Activated T-cell treated with anti-CD3 and anti-CD28 coated beads, Interleukin-2, amount 50 U/mL, for 24 hours (primary cell): ENCODE measurements around the gene ABHD17C.
"Not testable (repeated sequence)": the region's sequence is repeated elsewhere in the genome, so short reads cannot be mapped to it uniquely, and the experiment has no call there.

Source experiments
- DNase-seq: peaks from one replicate; pipeline ENCODE4 v3.0.0-alpha.2; 2020
- H3K27ac Mint-ChIP-seq: 2 replicates; pipeline ENCODE4 v1.8.0; 2020; ENCODE audit warnings: mild to moderate bottlenecking, mixed read lengths
- H3K27me3 Mint-ChIP-seq: 2 replicates; pipeline ENCODE4 v1.8.0; 2020; ENCODE audit warnings: mixed read lengths
- H3K36me3 Mint-ChIP-seq: 2 replicates; pipeline ENCODE4 v1.8.0; 2020; ENCODE audit warnings: low read depth, mixed read lengths
- H3K4me1 Mint-ChIP-seq: 2 replicates; pipeline ENCODE4 v1.8.0; 2020; ENCODE audit warnings: low read depth, mixed read lengths
- H3K4me3 Mint-ChIP-seq: 2 replicates; pipeline ENCODE4 v1.8.0; 2020; ENCODE audit warnings: mild to moderate bottlenecking, moderate library complexity, mixed read lengths
- H3K9me3 Mint-ChIP-seq: 2 replicates; pipeline ENCODE4 v1.8.0; 2020; ENCODE audit warnings: mixed read lengths

The ABHD17C gene

DNA sequence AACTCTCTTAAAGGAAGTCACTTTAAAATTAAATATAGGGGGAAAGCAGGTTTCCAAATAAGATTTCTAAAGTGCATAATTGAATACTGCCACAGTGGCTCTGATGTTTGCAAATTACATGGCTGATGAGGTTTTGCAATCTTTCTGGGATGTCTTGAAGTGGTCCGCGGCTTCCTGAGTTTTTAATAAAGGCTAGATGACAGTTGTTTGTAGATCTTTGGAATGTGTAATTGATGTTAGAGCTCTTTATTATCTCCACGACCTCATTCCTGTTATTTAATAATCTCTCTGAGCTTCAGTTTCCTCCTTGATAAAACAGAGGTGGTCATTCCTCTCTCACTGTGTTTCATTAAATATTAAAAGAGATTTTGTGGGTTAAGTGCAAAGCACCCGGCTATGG is 57.1 kb downstream of the ABHD17C start:
- H3K9me3 Mint-ChIP-seq: no peaks in the 10 kb centered on the region
- no peak overlapping the region for H3K4me3 Mint-ChIP-seq
- peaks cover 1% of the 10 kb centered on the region for H3K4me1 Mint-ChIP-seq
- H3K36me3 Mint-ChIP-seq: peaks cover 14% of the 10 kb centered on the region
- no peak for DNase-seq
- no peak overlapping the region for H3K27ac Mint-ChIP-seq
- H3K27me3 Mint-ChIP-seq: no peaks in the 10 kb centered on the region

DNA sequence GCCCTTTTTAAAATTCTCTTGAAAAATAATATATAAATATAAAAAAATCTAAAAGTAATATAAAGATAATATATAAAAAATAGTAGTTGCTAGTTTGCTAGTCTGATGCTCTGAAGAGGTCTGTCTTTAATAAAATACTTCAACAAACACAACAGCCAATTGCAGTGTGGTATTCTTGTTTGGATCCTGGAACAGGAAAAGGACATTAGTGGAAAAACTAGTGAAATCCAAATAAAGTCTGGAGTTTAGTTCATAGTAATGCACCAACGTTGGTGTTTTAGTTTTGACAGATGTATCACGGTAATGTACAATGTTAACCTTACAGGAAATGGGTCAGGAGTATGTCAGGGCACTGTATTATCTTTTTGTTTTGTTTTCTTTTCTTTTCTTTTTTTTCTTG is 58.1 kb downstream of the ABHD17C start:
- H3K27ac Mint-ChIP-seq: no peak overlapping the region

DNA sequence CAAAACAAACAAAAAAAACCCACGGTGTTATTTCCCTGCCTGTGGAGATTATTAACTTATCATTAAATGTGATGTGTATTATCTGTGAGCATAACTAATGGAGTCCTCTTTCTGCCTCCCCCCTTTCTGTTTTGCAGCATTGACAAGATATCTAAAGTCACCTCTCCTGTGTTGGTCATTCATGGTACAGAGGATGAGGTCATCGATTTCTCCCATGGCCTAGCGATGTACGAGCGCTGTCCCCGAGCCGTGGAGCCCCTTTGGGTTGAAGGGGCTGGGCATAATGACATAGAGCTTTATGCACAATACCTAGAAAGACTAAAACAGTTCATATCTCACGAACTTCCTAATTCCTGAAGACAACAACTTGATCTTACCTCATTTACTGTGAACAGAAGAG is 58.9 kb downstream of the ABHD17C start:
- Mint-ChIP-seq H3K27ac (no peak overlapping the region), H3K4me3 (no peak overlapping the region), H3K4me1 (peaks cover 1% of the 10 kb centered on the region), H3K27me3 (no peaks in the 10 kb centered on the region), H3K9me3 (no peaks in the 10 kb centered on the region), H3K36me3 (peaks cover 14% of the 10 kb centered on the region)
- DNase-seq: no peak

More for the DNA sequence above, 58.1 kb downstream of the ABHD17C start:
- H3K36me3 Mint-ChIP-seq: peaks cover 14% of the 10 kb centered on the region
- no peak for DNase-seq
- H3K4me1 Mint-ChIP-seq: peaks cover 1% of the 10 kb centered on the region
- no peak overlapping the region for H3K4me3 Mint-ChIP-seq
- H3K27me3 Mint-ChIP-seq: no peaks in the 10 kb centered on the region
- no peaks in the 10 kb centered on the region for H3K9me3 Mint-ChIP-seq

DNA sequence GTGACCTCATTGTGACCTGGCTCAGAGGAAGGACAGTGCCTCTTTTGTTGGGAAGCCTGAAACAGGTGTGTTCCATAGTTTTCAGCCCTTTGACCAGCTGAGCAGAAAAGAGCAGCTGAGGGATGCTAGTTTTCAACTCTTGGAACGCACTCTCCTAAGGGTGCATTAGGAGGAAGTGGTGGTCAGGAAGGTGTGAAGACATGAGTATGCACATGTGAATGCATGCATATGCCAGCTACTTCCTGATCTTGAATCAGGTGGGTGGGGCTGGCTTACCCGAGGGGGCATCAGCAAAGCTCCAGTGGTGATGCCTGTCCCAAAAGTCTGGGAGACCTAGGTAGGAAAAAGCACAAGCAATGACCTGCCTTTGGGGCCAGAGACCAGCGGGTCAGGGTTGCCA is 60.8 kb downstream of the ABHD17C start:
- DNase-seq: no peak
- Mint-ChIP-seq H3K4me3 (no peak overlapping the region), H3K9me3 (no peaks in the 10 kb centered on the region), H3K27me3 (no peaks in the 10 kb centered on the region), H3K4me1 (peaks cover 1% of the 10 kb centered on the region), H3K27ac (no peak overlapping the region), H3K36me3 (peaks cover under 1% of the 10 kb centered on the region)

DNA sequence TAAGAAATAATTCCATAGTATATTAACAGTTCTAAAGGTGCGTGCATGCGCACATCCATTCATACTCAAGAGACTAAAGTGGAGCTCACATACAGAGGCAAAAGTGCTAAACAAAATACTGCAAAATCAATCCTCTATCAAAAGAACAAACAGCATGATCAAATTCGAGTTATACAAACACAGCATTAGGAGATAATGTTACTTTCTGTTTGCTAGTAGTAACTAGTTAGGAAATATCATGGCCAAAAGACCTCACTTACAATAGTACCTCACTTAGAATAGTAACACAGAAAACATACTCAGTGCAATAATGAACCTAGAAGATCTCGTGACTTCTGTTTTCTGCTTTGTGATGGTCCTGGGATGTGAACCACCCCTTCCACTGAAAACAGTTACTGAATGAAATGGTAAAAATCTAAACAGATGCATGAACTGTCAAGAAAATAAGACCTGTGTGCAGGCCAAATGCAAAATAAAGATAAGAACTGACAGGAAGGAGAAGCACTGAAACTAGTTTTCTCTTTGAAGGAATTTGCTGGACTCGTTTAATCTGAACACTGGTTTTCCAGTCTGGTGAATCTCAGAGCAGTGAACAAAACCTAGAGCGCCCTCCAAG is 63.1 kb downstream of the ABHD17C start:
- H3K9me3 Mint-ChIP-seq: no peaks in the 10 kb centered on the region
- DNase-seq: no peak
- H3K27me3 Mint-ChIP-seq: no peaks in the 10 kb centered on the region
- H3K4me3 Mint-ChIP-seq: no peak overlapping the region
- H3K36me3 Mint-ChIP-seq: no peaks in the 10 kb centered on the region
- peaks cover 1% of the 10 kb centered on the region for H3K4me1 Mint-ChIP-seq
- no peak overlapping the region for H3K27ac Mint-ChIP-seq

DNA sequence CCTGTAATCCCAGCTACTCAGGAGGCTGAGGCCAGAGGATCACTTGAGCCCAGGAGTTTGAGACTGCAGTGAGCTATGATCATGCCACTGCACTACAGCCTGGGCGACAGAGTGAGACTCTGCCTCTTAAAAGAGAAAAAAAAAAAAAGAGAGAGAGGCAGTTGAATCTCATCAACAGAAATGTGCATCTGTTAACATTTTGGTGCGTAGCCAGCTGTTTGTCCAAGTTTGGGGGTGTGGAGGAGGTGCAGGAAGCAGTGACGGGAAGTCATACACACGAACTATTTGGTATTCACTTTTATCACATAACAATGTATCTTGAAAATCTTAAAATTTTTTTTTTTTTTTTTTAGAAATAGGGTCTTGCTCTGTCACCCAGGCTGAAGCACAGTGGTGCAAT is 65.8 kb downstream of the ABHD17C start:
- H3K4me1 Mint-ChIP-seq: no peaks in the 10 kb centered on the region
- H3K4me3 Mint-ChIP-seq: no peak overlapping the region
- no peaks in the 10 kb centered on the region for H3K27me3 Mint-ChIP-seq
- no peaks in the 10 kb centered on the region for H3K9me3 Mint-ChIP-seq
- H3K36me3 Mint-ChIP-seq: no peaks in the 10 kb centered on the region
- no peak overlapping the region for H3K27ac Mint-ChIP-seq
- no peak for DNase-seq

DNA sequence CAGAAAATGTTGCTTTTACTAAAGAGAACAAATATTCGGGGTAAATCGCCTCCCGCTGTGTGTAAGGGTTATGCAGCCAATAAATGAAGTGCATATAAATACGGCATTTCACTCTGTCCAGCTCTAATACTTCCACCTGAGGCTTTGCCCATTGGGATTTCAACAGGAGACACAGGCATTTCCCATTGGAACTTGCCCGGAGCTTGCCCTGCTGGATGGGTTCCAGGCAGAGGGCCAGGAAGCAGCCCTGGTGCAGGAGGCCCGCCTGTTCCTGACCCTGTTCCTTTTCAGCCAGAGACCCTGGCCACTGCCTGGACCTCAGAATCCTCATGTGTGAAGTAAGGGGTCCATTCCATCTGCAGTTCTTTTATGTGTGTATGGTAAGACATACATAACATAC is 66.6 kb downstream of the ABHD17C start:
- no peaks in the 10 kb centered on the region for H3K27me3 Mint-ChIP-seq
- no peak overlapping the region for H3K27ac Mint-ChIP-seq
- no peaks in the 10 kb centered on the region for H3K4me1 Mint-ChIP-seq
- no peak overlapping the region for H3K4me3 Mint-ChIP-seq
- no peaks in the 10 kb centered on the region for H3K9me3 Mint-ChIP-seq
- no peak for DNase-seq
- H3K36me3 Mint-ChIP-seq: no peaks in the 10 kb centered on the region

DNA sequence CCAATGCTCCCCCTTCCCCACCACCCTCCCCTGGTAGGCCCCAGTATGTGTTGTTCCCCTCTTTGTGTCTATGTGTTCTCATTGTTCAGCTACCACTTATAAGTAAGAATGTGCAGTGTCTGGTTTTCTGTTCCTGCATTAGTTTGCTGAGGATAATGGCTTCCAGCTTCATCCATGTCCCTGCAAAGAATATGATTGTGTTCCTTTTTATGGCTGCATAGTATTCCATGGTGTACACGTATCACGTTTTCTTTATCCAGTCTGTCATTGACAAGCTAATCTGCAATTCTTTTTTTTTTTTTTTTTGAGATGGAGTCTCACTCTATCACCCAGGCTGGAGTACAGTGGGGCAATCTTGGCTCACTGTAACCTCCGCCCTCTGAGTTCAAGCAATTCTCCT is 68.1 kb downstream of the ABHD17C start:
- not testable (repeated sequence) for H3K36me3 Mint-ChIP-seq, H3K4me1 Mint-ChIP-seq, H3K4me3 Mint-ChIP-seq, H3K27me3 Mint-ChIP-seq, H3K27ac Mint-ChIP-seq, H3K9me3 Mint-ChIP-seq, DNase-seq

DNA sequence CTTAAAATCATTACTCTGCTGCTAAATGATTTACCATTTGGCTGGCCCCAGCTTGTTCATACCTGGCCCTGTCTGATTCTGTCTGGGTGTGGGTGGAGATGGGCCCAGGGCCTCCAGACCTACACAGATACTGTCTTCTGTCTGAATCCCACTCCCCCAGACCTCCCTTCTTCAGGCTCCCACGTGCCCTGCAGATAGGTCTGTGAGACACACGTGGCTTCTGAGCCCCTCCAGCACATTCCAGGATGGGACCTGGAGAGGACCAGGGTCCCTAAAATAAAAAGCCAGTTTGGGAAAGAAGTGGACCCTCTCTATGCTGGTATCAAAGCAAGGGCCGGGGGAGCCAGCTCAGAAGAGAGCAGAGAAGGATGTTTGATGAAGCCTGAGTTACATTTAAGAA is 69.4 kb downstream of the ABHD17C start:
- no peaks in the 10 kb centered on the region for H3K9me3 Mint-ChIP-seq
- H3K36me3 Mint-ChIP-seq: no peaks in the 10 kb centered on the region
- no peak for DNase-seq
- no peak overlapping the region for H3K27ac Mint-ChIP-seq
- no peak overlapping the region for H3K4me3 Mint-ChIP-seq
- peaks cover 3% of the 10 kb centered on the region for H3K27me3 Mint-ChIP-seq
- peaks cover under 1% of the 10 kb centered on the region for H3K4me1 Mint-ChIP-seq

DNA sequence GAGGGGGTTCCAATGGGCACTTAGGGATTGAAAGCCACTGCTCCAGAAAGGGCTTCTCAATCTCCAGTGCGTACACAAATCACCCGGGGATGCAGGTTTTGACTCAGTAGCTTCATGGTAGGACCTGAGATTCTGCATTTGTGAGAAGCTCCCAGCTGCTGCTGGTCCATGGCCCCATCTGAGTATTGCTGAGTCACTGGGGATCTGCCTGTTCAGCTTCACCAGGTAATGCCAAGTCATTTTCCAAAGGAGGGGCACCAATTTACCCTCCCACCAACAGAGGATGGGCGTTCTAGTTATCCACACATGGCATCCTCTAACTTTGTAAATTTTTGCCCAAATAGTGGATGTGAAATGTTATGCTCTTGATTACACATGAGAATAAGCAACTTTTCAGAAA is 71.2 kb downstream of the ABHD17C start:
- Mint-ChIP-seq H3K9me3 (no peaks in the 10 kb centered on the region), H3K27me3 (peaks cover 5% of the 10 kb centered on the region), H3K36me3 (no peaks in the 10 kb centered on the region), H3K27ac (no peak overlapping the region), H3K4me1 (peaks cover 2% of the 10 kb centered on the region), H3K4me3 (no peak overlapping the region)
- no peak for DNase-seq

DNA sequence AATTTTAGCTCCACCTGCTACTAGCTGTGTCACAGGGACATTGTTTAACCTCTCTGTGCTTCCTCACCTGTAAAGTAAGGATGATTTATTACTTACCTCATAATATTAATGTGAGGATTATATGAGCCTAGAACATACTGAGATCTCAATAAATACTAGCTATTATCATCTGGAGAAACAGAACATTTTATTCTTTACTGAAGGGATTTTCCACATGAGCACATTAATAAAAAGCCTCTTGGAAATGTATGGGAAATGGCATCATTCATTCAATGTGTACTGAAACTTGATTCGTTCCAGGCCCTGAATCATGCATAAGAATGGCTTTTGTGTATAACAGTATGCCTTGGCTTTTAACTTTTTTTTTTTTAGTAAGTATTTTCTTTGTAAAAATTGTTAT is 73.0 kb downstream of the ABHD17C start:
- H3K4me1 Mint-ChIP-seq: peaks cover 2% of the 10 kb centered on the region
- no peak for DNase-seq
- H3K27me3 Mint-ChIP-seq: peaks cover 5% of the 10 kb centered on the region
- no peak overlapping the region for H3K27ac Mint-ChIP-seq
- H3K4me3 Mint-ChIP-seq: no peak overlapping the region
- no peaks in the 10 kb centered on the region for H3K36me3 Mint-ChIP-seq
- H3K9me3 Mint-ChIP-seq: no peaks in the 10 kb centered on the region

DNA sequence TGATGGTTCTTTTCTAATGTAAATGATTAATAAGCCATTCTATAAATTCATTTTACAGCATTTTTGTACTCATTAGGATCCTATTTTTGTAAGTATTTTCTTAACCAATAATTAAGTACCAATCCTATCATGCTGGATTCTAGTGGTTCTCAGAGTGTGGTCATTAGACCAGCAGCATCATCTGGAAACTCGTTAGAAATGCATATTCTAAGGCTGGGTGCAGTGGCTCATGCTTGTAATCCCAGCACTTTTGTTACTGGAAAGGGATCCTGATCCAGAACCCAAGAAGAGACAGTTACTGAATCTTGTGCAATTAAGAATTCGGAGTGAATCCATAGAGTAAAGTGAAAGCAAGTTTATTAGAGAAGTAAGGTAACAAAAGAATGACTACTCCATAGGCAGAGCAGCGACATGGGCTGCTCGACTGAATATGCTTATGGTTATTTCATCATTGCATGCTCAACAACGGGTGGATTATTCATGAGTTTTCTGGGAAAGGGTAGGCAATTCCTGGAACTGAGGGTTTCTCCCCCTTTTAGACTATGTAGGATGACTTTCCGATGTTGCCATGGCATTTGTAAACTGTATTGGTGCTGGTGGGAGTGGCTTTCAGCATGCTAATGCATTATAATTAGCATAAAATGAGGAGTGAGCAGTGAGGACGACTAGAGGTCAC is 74.2 kb downstream of the ABHD17C start:
- no peak for DNase-seq
- Mint-ChIP-seq H3K4me3 (no peak overlapping the region), H3K9me3 (no peaks in the 10 kb centered on the region), H3K36me3 (no peaks in the 10 kb centered on the region), H3K27ac (no peak overlapping the region), H3K4me1 (peaks cover 2% of the 10 kb centered on the region), H3K27me3 (peaks cover 8% of the 10 kb centered on the region)

DNA sequence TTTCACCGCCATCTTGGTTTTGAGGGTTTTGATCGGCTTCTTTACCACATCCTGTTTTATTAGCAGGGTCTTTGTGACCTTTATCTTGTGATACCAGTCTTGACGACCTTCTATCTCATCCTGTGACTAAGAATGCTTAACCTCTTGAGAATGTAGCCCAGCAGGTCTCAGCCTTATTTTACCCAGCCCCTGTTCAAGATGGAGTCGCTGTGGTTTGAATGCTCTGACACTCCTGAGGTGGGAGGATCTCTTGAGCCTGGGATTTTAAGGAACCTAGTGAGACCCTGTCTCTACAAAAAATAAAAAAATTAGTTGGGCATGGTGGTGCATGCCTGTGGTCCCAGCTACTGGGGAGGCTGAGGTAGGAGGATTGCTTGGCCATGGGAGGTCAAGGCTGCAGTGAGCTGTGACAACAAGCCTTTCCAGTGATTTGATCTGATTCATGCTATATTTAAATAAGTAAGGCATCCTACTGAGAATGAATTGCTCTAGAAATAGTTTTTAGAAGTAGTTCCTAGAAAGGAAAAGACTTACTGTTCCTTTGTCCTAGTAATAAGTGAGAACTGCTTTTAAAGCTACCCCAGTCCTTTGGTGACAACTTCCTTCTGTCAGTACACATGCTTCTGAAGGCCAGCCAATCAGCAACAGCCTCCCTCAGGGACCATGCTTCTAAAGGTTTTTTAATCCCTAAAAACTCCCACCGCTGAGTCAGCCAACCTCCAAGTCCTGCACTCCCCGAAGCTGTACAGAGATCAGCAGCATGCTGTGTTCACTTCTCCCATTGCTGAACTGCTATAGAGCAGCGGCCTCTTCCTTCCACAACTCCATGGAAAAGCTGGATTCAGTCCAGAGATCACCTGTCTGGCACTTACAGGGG is 75.0 kb downstream of the ABHD17C start:
- Mint-ChIP-seq H3K36me3 (no peaks in the 10 kb centered on the region), H3K27ac (no peak overlapping the region), H3K27me3 (peaks cover 8% of the 10 kb centered on the region), H3K9me3 (no peaks in the 10 kb centered on the region), H3K4me1 (peaks cover 2% of the 10 kb centered on the region), H3K4me3 (no peak overlapping the region)
- no peak for DNase-seq

DNA sequence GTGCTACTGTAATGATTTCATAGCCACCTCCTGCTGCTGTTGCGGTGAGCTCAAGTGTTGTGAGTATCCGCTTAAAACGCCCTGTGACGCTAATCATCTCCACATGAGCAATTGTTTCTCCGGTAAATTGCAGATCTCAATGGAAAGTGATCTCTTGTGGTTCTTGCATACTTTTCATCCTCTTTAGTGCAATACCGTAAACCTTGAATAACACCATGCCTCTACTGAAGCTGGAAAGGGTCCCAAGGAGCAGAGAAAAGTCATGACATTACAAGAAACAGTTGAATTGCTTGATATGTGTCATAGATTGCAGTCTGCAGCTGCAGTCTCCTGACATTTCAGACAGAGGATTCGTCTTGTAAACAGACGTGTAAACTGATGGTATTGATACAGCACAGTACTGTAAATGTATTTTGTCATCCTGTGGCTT is 78.0 kb downstream of the ABHD17C start:
- H3K27ac Mint-ChIP-seq: no peak overlapping the region
- no peak overlapping the region for H3K4me3 Mint-ChIP-seq
- H3K36me3 Mint-ChIP-seq: no peaks in the 10 kb centered on the region
- no peaks in the 10 kb centered on the region for H3K9me3 Mint-ChIP-seq
- DNase-seq: no peak
- H3K4me1 Mint-ChIP-seq: peaks cover 4% of the 10 kb centered on the region
- H3K27me3 Mint-ChIP-seq: peaks cover 24% of the 10 kb centered on the region

DNA sequence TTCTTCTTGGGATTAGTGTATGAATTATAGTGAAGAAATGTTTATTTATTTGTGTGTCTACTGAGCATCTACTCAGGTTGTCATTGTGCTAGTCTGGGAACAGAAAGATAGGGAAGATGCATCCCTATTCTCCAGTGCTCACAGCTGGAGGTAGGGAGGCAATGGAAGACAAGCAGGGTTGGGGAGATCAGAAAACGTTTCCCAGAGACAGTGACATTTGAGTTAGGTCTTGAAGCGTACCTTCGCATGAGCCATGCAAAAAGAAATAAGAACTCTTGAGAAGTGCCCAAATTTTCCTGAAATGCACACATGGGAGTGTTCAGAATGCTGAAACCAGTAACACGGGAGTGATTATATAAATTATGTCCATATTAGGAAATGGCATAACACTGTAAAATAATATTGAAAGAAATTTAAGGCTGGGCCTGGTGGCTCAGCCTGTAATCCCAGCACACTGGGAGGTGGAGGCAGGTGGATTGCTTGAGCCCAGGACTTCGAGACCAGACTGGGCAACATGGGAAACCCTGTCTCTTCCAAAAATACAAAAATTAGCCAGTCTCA is 78.8 kb downstream of the ABHD17C start:
- peaks cover 30% of the 10 kb centered on the region for H3K27me3 Mint-ChIP-seq
- no peaks in the 10 kb centered on the region for H3K9me3 Mint-ChIP-seq
- H3K4me1 Mint-ChIP-seq: peaks cover 5% of the 10 kb centered on the region
- no peak overlapping the region for H3K4me3 Mint-ChIP-seq
- no peaks in the 10 kb centered on the region for H3K36me3 Mint-ChIP-seq
- no peak for DNase-seq
- no peak overlapping the region for H3K27ac Mint-ChIP-seq
